Limb (tissue), 2 donors: ENCODE results near the gene CCDC97.
"Not testable (repeated sequence)": the region's sequence is repeated elsewhere in the genome, so short reads cannot be mapped to it uniquely, and the experiment has no call there.

Experiments used
- DNase-seq, 2 donors: peaks; one replicate each; pipeline ENCODE4 v3.0.0-alpha.2; 2016; ENCODE audit errors: extremely low spot score in 2 of 2

The CCDC97 gene

DNA sequence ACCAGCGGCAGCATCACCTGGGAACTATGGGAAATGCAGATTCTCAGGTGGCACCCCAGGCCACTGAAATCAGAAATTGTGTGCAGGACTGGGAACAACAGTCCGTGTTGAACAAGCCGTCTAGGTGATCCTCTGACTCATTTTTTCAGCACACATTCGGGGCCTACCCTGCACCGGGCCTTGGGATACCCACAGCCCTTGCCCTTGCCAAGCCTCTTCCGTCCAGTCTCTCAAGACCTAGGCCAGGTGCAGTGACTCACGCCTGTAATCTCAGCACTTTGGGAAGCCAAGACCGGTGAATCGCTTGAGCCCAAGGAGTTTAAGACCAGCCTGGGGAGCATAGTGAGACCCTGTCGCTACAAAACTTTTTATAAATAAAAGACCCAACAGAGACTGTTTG lies 25.5 kb downstream of the CCDC97 start:
- no peak for DNase-seq

DNA sequence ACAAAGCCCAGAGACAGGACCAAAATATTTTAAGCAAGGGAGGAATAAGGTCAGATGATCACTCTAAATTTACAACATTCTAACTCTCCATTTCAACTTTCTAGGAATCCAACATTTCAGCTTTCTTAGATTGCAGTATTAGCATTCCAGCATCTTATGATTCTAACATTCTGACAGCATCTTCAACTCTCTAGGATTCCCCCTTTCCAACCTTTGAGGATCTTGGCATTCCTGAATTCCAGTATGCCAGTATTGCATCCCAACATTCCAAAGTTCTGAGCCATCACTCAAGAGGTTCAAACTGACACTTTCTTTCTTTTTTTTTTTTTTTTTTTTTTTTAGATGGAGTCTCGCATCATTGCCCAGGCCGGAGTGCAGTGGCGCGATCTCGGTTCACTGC lies 30.0 kb downstream of the CCDC97 start:
- DNase-seq: no peak

DNA sequence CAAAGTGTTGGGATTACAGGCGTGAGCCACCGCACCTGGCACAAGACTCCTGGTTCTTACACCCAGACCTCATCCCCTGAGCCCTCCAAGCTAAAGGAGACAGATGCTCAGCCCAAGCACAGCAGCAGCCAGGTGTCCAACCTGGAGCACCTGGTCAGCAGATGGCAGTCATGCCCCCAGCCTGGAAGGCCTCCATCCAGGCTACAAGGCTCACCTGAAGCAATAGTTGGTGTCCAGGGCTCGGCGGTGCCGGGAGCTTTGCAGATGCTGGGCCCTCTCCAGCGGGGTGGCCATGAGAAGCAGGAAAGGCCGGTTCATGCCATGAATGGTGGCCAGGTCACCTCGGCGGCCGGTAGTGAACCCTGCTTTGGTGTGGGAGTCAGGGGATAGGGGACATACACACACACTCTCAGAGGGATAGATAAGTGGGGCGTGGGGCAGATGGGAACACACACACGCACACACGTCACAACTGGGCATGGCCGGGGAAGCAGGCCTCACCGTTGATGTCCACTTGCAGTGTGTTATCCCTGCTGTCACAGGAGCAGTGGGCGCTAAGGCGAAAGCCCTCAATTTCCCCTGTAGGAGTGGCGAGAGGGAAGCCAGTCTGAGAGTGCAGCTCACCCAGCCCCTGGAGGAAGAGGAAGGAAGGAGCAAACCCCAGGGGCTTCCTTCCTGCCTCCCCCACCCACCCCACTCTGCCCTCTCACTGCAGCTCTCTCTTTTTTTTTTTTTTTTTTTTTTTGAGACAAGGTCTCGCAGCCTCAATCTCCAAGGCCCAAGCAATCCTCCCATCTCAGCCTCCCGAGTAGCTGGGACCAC lies 31.9 kb downstream of the CCDC97 start:
- DNase-seq: no peak

DNA sequence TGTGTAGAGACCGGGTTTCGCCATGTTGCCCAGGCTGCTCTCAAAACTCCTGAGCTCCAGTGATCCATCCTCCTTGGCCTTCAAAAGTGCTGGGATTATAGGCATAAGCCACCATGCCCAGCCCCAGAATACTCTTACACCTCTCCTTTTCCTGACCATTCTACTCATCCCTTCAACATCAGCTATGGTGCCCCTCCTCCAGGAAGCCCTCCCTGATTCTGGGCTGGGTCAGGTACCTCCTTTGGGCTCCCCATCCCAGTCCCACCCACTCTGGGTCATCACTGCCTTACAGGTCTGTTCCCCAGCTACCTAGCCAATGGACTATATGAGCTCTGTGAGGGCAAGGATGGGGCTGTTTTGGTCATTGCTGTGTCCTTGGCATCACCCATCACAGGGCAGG lies 34.2 kb downstream of the CCDC97 start:
- no peak for DNase-seq

DNA sequence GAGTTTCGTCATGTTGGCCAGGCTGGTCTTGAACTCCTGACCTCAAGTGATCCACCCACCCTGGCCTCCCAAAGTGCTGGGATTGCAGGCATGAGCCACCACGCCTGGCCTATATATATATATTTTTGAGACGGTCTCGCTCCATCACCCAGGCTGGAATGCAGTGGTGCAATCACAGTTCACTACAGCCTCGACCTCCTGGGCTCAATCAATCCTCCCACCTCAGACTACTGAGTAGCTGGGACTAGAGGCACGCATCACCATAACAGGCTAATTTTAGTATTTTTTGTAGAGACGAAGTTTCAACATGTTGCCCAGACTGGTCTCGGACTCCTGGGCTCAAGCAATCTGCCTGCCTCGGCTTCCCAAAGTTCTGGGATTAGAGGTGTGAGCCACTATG lies 36.9 kb downstream of the CCDC97 start:
- not testable (repeated sequence) for DNase-seq

DNA sequence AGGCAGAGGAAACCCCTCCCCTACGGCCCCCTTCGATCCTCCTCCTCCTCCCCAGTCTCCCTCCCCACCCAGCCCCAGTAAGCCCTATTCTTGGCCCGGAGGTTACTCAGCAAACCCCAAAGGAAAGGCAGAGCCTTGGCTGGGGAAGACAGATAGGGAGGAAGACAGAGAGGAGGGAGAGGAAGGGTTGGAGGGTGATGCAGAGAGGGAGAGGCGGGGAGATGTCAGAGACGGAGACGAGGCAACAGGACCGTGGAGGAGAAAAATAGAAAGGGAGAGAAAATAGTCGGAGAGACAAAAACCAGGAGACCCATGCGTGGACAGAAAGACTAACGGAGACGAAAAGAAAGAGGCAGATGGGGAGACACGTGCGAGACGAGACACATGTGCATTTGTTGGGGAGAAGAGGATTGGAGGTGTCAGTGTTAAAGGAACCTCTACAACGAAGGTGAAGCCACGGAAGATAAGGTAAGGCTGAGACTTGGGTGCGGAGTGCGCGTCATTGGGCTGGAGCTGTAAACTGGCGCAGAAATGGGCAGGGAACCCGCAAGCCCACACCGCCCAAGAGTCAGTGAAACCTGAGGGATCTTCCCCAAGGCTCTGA lies 40.9 kb downstream of the CCDC97 start:
- DNase-seq: no peak

DNA sequence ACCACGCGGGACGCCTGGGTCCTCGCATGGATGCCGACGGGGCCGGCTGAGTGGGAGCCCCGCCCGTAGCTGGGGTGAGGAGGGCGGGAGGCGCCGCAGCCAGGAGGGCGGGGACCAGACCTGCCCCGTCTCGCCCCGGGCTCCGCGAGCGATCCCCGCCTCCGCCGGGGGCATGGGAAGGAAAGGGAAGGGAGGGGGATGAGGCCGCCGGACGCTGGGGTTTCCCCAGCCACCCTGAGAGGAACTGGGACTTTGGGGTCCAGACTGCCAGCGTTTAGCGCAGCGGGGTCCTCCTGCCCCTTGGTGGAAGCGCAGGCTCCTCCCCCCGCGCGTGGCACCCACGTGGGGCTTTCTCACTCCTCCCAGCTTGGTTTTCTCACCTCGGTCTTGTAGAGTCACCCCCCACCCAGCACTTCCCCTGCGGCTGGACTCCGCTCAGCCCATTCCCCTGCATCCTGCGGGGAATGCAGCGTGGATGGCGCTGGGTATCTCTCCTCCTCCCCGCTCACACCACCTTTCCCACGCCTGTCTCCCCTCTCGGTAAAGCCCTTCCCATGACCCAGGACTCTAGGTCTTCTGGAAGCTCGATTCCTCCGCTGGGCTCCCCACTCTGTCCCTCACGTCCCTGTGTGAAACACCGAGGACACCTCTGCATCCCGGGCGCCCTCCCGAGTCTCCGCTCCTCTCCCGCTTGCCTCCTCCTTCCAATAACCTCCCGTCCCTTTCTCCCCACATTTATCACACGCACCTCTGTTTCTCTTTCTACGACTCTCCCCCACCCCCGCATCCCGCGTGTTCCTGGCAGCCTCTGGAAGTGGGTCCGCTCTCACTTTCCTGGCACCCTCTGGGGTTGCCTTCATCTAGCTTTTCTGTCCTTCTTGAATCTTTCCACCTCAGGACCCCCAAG lies 41.6 kb downstream of the CCDC97 start:
- peak in 1 of 2 donors; percentile 62 for DNase-seq

DNA sequence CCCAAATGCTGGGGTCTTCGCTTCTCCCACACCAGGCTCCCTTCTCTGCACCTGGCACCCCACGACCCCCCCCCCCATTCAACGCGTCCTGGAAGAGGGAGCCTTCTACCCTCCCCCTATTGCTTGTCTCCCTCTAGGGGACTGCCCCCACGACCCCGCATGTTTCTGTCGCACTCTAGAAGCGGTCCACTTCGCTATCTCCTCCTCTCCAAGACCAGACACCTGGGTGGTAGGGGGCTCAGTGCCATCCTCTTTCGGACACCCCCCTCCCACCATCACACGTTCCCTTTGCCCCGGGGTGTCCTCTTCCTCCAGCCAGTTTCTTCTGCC lies 42.3 kb downstream of the CCDC97 start:
- DNase-seq: no peak

DNA sequence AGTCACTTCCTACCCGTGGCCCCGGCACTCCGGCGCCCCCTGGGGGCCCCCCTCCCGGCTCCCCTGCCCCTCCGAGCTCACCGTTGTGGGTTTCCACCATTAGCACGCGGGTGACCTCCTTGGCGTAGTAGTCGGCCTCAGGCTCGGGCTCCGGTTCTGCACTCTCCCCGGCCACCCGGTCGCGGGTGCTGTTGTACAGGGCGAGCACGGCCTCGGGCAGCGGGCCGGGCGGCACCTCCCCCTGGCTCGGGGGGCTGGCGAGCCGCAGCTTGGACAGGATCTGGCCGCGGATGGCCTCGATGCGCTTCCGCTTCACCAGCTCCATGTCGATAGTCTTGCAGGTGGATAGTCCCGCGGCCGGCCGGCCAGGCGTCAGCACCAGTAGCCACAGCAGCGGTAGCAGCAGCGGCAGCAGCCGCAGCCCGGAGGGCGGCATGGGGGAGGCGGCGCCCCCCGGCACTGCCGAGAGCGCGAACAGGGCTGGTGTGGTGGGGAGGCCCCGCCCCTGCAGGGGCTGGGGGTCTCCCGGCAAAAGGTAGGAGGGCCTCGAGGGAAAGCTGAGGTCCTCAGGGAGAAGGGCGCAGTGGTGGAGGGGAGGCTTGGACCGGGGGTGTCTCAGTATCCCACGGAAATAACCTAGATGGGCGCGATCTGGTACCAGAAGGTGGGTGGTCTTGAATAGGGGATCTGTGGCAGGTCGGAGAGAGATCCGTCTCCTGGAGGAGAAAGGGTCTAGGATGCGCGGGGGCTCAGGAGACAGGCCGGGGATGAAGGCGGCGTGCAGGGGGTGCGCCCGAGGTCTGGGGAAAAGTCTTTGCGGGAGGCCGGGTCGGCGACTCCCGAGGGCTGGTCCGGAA lies 42.9 kb downstream of the CCDC97 start:
- DNase-seq: peak in 1 of 2 donors; percentile 67

DNA sequence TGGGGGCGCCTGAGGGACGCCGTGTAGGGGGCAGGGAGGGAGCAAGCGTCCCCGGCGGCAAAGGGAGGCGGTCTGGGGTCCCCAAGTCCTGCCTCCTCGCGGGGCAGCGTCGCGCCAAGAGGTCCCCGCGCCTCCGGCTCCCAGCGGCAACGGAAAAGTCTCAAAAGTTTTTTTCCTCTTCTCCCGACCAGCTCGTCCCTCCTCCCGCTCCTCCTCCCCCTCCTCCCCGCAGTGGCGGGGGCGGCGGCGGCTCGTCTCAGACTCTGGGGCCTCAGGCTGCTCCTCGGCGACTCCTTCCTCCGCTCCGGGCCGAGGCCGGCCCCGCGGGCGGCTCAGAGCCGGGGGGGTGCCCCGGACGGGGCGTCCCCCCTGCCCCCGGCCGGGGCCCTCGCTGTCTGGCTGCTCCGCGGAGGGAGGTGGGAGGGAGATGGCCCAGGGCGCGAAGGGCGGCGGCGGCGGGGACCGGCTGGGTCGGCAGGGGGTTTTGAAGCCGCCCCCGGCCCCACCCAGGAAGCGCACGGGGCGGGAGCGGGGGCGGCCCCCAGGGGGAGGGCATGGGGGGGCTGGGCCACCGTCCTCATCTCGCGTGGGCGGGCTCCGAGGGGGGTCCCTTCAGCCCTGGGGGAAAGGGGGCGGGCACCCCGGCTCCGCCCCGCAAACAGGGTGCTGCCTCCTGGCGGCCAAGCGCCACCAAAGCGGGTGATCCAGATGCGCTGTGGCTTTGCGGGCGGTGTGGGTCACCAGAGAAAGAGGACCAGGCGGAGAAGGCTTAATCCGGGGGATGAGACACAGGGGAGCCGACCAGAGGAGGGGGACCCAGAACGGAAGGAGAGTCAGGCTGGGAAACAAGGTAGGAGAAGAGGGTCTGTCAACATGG lies 43.7 kb downstream of the CCDC97 start, which contains the start of gene TGFB1:
TSS of gene TGFB1 (minus strand) at position 457 of the 877 bp plus-strand sequence. CDS start 878 bp downstream, outside the sequence.
- DNase-seq: peak in 1 of 2 donors; percentile 83

DNA sequence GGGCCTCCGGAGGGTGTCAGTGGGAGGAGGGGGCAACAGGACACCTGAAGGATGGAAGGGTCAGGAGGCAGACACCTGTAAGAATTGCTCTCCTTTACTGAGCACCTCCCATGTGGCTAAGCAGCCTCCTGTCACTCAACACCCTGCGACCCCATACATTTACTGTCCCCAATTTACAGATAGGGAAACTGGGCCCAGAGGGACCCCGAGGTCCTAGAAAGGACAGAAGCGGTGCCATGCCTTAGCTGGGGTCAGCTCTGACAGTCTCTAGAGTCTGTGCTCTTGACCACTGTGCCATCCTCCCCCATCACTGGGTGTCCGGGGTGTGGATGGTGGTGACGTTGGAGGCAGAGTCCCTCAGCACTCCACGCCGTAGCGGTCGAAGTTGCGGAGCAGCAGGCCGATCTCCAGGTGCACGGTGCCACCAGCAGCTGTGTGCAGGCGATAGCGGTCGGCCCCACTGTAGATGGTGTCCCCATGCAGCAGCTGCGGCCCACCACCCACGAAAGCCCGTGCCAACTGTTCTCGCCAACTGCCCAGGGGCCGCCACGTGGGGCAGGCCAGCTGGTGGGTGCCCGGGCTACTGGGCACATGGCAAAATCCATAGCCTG lies 44.5 kb downstream of the CCDC97 start:
- no peak for DNase-seq

DNA sequence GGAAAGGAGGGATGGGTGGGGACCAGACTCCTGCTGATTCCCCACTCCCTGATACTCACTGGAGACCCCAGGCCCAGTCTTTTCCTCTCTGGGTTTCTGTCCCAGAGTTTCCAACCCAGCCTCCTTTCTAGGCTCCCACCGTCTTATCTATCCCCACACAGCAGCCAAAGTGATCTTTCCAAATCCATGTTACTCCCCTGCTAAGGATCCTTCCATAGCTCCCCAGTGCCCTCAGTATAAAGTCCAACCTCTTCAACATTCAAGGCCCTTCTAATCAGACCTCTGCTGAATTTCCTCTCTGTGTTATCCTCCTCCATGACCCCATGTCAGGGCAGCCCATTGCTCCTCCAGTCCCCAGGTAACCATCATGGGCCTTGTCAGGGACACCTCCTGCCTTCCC lies 45.1 kb downstream of the CCDC97 start:
- DNase-seq: no peak

DNA sequence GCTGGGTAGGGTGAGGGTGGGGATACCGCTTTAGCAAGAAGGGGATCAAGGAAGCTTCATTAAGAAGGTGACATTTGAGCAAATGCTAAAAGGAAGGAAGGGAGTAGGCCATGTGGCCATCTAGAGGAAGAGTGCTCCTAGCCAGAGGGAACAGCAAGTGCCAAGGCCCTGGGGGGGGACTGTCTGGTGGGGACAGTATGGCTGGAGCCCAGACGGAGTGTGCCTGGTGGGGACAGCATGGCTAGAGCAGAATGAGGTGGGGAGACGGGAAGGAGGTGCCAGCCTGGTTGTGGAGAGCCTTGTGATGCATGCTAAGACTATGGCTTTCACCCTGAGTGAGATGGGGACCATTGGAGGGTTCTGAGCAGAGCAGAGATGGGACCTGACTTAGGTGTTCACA lies 45.8 kb downstream of the CCDC97 start:
- no peak for DNase-seq

DNA sequence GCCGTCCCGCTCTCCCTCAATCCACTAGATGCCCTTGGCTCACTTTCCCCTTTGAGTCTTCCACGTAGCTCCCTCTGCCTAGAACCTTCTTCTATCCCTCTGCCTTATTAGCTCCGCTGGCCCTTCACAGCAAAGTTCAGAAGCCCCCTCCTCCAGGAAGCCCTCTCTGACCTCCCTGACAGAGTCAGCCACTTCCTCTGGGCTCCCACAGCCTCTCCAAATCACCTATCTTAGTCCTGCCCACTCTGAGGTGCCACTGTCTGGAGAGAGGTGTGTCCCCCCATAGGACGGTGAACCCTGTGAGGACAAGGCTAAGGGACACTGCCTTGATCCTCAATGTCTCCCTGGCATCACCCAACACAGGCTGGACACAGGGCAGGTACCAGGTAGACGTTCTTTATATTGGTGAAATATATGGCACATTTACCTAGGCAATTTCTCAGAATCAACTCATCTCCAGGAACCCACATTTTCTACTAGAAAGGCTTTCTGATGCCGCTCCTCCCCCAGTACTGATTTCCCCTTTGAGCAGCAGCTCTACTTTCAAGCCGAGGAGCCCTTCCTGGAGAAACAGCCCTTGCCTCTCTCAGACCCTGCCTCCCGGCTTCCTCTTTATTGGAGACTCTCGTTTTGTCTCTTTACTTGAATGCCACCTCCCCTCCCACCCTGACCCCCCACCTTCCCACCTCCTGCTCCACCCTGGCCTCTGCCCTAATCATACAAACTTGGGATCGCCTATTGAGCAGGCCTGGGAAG lies 47.2 kb downstream of the CCDC97 start:
- no peak for DNase-seq

DNA sequence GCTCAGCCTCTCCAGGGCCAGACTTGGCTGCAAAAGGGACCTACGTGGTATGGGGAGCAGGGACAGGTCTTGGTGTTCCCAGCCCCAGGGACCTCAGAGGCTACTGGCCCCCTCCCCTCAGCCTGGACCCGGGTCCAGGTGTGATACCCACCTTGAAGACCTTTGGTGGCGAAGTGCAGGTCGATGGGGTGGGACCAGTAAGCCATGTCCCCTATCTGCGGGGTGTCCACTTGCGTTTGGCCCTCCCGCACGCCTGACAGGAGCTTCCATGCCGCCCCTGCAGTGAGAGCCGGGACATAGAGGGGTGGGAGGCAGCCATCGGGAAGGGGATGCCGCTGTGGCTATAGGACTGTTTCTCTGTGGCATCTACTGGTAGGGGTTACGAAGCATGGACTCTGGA lies 47.8 kb downstream of the CCDC97 start:
- DNase-seq: no peak

DNA sequence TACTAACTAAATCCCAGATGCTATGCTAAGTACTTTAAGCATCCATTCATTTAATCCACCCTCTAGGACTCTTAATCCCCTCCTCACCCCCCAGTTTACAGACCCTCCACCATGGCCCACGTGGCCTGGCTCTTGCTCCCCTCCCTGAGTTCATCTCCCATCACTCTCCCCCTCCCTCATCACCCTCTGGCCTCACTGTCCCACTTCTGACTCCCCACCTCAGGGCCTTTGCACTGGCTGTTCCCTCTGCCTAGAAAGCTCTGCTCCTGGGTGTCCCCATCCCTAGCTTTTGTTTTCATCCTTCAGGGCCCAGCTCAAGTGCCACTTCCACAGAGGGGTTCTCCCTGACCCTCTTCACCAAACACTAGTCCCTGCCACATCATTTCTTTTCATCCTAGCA lies 49.8 kb downstream of the CCDC97 start:
- no peak for DNase-seq

DNA sequence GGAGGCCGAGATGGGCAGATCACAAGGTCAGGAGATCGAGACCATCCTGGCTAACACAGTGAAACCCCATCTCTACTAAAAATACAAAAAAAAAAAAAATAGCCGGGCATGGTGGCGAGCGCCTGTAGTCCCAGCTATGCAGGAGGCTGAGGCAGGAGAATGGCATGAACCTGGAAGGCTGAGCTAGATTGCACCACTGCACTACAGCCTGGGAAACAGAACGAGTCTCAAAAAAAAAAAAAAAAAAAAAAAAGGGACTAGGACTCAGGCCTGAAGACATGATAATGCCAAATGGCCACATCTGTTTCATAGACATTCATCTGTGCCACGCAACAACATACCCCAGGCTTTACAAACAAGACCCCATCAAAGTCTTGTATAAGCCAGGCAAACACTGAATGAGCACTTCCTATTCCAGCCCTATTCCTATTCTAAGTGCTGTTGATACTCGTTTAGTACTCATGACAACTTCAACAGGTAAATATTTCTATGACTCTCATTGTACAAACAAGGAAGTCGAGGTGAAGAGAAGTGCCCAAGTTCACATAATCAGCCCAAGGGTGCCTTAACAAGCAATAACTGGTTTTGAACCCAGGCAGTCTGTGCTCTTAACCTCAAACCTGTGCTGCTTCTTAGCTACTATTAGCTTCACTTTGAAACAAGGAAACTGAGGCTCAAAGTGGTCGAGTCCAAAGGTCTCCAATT lies 52.3 kb downstream of the CCDC97 start:
- DNase-seq: no peak

DNA sequence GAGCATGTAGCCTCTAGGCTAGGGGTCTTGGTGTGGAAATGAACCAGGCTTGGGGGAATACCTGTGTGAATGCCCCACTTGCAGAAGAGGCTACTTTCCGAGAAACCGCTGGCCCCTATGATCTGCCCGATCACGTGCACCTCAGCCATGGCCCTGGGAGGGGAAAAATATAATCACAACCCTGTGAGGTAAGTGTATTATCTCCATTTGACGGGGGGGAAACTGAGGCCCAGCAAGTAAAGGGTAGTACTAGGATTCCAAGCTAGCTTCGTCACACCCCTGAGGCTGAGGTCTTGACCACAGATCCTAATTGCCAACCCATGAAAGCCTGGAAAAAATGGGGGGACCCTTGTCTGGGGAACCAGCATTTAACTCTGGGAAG lies 53.4 kb downstream of the CCDC97 start:
- DNase-seq: no peak
